ENCODE data around the gene GPR31. TPM values are rescaled to one million over a fixed set of nuclear protein-coding genes. Genes with fewer than 3 reads are reported as not detected.

GPR31 gene
- total and polyA plus RNA-seq, 8 donors: 0.18 TPM; not detected in 7

DNA sequence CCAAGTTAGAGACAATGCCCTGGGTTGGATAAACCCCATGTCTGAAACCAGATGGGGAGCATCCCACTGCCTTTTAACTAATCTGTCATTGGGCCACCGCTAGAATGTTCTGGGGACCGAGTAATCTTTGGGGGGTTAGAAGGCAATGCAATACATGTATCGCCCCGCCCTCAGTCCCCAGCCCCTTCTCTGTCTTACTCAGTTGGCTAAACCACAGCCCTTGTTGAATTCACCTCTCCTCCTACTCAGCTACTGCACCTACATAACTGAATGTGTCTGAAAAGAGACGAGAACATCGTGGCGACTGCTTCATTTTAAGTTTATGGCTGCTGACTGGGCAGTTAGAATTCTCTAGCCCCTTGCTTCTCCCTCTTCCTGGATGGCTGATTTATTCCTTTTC is 50.0 kb downstream of the GPR31 start:
- WGBS, 5 donors: 77 to 89% (median 81%) methylated on average over 7 of the region's 7 CpGs
- Histone ChIP-seq H3K36me3 (no peaks in the 10 kb centered on the region), H3K9me3 (no peaks in the 10 kb centered on the region), H3K27me3 (no peaks in the 10 kb centered on the region), H3K4me1 (no peaks in the 10 kb centered on the region), H3K27ac (no peak overlapping the region), H3K4me3 (no peak overlapping the region)
- DNase-seq: no peak
- TF ChIP-seq POLR2A (IDR thresholded peaks at IDR 0.05) (no peak), EP300 (IDR thresholded peaks at IDR 0.05) (no peak), POLR2AphosphoS5 (IDR thresholded peaks at IDR 0.05) (no peak)
- TF ChIP-seq, protein P1, sequence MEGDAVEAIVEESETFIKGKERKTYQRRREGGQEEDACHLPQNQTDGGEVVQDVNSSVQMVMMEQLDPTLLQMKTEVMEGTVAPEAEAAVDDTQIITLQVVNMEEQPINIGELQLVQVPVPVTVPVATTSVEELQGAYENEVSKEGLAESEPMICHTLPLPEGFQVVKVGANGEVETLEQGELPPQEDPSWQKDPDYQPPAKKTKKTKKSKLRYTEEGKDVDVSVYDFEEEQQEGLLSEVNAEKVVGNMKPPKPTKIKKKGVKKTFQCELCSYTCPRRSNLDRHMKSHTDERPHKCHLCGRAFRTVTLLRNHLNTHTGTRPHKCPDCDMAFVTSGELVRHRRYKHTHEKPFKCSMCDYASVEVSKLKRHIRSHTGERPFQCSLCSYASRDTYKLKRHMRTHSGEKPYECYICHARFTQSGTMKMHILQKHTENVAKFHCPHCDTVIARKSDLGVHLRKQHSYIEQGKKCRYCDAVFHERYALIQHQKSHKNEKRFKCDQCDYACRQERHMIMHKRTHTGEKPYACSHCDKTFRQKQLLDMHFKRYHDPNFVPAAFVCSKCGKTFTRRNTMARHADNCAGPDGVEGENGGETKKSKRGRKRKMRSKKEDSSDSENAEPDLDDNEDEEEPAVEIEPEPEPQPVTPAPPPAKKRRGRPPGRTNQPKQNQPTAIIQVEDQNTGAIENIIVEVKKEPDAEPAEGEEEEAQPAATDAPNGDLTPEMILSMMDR (IDR thresholded peaks at IDR 0.05): no peak
- intact Hi-C loops (cut with DNase I; ENCODE audit: low total_unique reads): no loop called here

DNA sequence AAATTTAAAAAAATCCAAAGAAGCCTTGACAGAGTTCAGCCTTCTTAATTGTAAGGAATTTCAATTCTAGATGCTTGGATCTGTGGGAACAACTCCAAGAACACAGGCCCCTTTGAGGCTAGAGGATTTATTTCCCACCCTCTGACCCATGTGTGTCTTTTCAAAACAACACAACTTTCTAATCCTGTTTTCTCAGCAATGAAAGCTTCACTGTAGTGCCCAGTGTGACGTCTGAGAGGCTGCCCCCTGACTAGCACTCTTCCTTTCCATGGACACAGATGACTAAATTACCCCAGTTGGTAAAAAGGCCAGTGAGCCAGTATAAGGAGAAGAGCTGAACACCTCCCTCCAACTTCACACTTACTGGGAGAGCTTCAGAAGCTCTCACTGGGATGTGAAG is 51.4 kb downstream of the GPR31 start:
- no peak for DNase-seq
- intact Hi-C loops (cut with DNase I; ENCODE audit: low total_unique reads): no loop called here
- Histone ChIP-seq H3K27me3 (no peaks in the 10 kb centered on the region), H3K4me1 (no peaks in the 10 kb centered on the region), H3K36me3 (no peaks in the 10 kb centered on the region), H3K4me3 (no peak overlapping the region), H3K27ac (no peak overlapping the region), H3K9me3 (no peaks in the 10 kb centered on the region)
- WGBS, 5 donors: 43 to 79% (median 70%) methylated on average over 1 of the region's 1 CpG
- TF ChIP-seq POLR2A (IDR thresholded peaks at IDR 0.05) (no peak), POLR2AphosphoS5 (IDR thresholded peaks at IDR 0.05) (no peak), EP300 (IDR thresholded peaks at IDR 0.05) (no peak)
- TF ChIP-seq, protein P1 (IDR thresholded peaks at IDR 0.05): no peak

Other genes starting within 250 kb of the GPR31 start
- gene RNASET2, start 201.4 kb downstream of the GPR31 start, total RNA-seq: 100 to 1,000 TPM in 3 of 5 donors, 10 to 100 TPM in 2; 13.4 to 340 (median 112) TPM
- gene RNASET2, start 201.4 kb downstream of the GPR31 start, polyA plus RNA-seq: 100 to 1,000 TPM in 1 of 3 donors, 10 to 100 TPM in 2; 55.4 to 113 (median 60.5) TPM
- gene CEP43, start 158.6 kb downstream of the GPR31 start, total RNA-seq: 10 to 100 TPM; 11.2 to 99.6 (median 18.7) TPM
- 1 to 10 TPM; 7.5 to 9.0 (median 8.0) TPM for gene CEP43, start 158.6 kb downstream of the GPR31 start, polyA plus RNA-seq
- gene CCR6, start 34.9 kb downstream of the GPR31 start, total RNA-seq: under 1 TPM in 1 of 5 donors, not detected in 4; 0.92 TPM
- under 1 TPM in 1 of 3 donors, not detected in 2; 0.13 TPM for gene CCR6, start 34.9 kb downstream of the GPR31 start, polyA plus RNA-seq
- under 1 TPM in 1 of 5 donors, not detected in 4; 0.73 TPM for gene UNC93A, start 133.3 kb upstream of the GPR31 start, total RNA-seq
- under 1 TPM in 1 of 3 donors, not detected in 2; 0.13 TPM for gene UNC93A, start 133.3 kb upstream of the GPR31 start, polyA plus RNA-seq
- not detected for gene TTLL2, start 167.1 kb upstream of the GPR31 start, total RNA-seq
- not detected for gene TTLL2, start 167.1 kb upstream of the GPR31 start, polyA plus RNA-seq